ENCODE measurements around the gene NXN. TPM values are rescaled to one million over a fixed set of nuclear protein-coding genes. Genes with fewer than 3 reads are reported as not detected.
"Not testable (repeated sequence)": the region's sequence is repeated elsewhere in the genome, so short reads cannot be mapped to it uniquely, and the experiment has no call there.

NXN gene
- polyA plus RNA-seq, 1 experiment, result 118 TPM

- no peak for TF ChIP-seq CTCF (IDR thresholded peaks at IDR 0.05; ENCODE audit: low read depth, low read length)
- DNase-seq (ENCODE audit: low read depth, low spot score), result no peak
- H3K27me3 ChIP-seq (ENCODE audit: control insufficient read depth, insufficient read depth, low read length), result no peaks in the 10 kb centered on the region
- H3K9me3 ChIP-seq (ENCODE audit: control insufficient read depth, insufficient read depth, low read length), result no peaks in the 10 kb centered on the region; the same call in 1 of the 2 replicates
- no peak overlapping the region for H3K4me3 ChIP-seq (ENCODE audit: low read depth, low read length)
- ChIA-PET CTCF (interaction anchor here (0.7 kb wide), 1 partner anchor 221 kb away, joined by 3 read pairs; no protein-coding TSS in a partner anchor), POLR2A (no interaction called here)
- no peak overlapping the region for H3K27ac ChIP-seq (ENCODE audit: low read depth, low read length)
Measured at GRCh38 chr17:760371-760770, 219.2 kb downstream of the NXN start.

GRCh38 chr17:759964-760363 lies 219.6 kb downstream of the NXN start:
- no peak overlapping the region for H3K4me3 ChIP-seq (ENCODE audit: low read depth, low read length)
- no peak overlapping the region for H3K27ac ChIP-seq (ENCODE audit: low read depth, low read length)
- no peaks in the 10 kb centered on the region; the same call in 1 of the 2 replicates for H3K9me3 ChIP-seq (ENCODE audit: control insufficient read depth, insufficient read depth, low read length)
- no peak for DNase-seq (ENCODE audit: low read depth, low spot score)
- ChIA-PET CTCF (interaction anchor here (0.7 kb wide), 1 partner anchor 221 kb away, joined by 3 read pairs; no protein-coding TSS in a partner anchor), POLR2A (no interaction called here)
- TF ChIP-seq CTCF (IDR thresholded peaks at IDR 0.05; ENCODE audit: low read depth, low read length), result no peak
- no peaks in the 10 kb centered on the region for H3K27me3 ChIP-seq (ENCODE audit: control insufficient read depth, insufficient read depth, low read length)

- POLR2A ChIA-PET; CTCF ChIA-PET; H3K27me3 ChIP-seq (ENCODE audit: control insufficient read depth, insufficient read depth, low read length); H3K4me3 ChIP-seq (ENCODE audit: low read depth, low read length); DNase-seq (ENCODE audit: low read depth, low spot score); H3K27ac ChIP-seq (ENCODE audit: low read depth, low read length); H3K9me3 ChIP-seq (ENCODE audit: control insufficient read depth, insufficient read depth, low read length): not testable (repeated sequence)
Measured at GRCh38 chr17:756010-756567, 223.5 kb downstream of the NXN start.

DNA sequence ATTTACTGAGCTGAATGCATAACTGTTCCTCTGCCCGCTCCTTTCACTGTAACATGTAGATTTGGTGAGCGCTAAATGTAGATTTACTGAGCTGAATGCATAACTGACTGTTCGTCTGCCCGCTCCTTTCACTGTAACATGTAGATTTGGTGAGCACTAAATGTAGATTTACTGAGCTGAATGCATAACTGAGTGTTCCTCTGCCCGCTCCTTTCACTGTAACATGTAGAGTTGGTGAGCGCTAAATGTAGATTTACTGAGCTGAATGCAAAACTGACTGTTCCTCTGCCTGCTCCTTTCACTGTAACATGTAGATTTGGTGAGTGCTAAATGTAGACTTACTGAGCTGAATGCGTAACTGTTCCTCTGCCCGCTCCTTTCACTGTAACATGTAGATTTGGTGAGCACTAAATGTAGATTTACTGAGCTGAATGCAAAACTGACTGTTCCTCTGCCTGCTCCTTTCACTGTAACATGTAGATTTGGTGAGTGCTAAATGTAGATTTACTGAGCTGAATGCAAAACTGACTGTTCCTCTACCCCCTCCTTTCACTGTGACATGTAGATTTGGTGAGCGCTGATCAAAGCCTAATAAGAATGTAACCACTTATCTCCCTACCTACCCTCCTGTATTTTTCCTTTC lies 224.1 kb downstream of the NXN start:
- CTCF ChIA-PET, result interaction anchor here (1.0 to 1.6 kb wide), 2 partner anchors 226 to 301 kb away, joined by 3 to 6 read pairs; no protein-coding TSS in a partner anchor
- POLR2A ChIA-PET; H3K4me3 ChIP-seq (ENCODE audit: low read depth, low read length): not testable (repeated sequence)

GRCh38 chr17:753418-753817 lies 226.2 kb downstream of the NXN start:
- no peak overlapping the region for H3K27ac ChIP-seq (ENCODE audit: low read depth, low read length)
- CTCF ChIA-PET, result interaction anchor here (1.1 to 1.4 kb wide), 3 partner anchors 10 to 275 kb away, joined by 5 to 6 read pairs (median 5); partner anchors contain the start of genes GLOD4 and MRM3
- TF ChIP-seq CTCF (IDR thresholded peaks at IDR 0.05; ENCODE audit: low read depth, low read length), result no peak
- H3K27me3 ChIP-seq (ENCODE audit: control insufficient read depth, insufficient read depth, low read length), result no peaks in the 10 kb centered on the region
- H3K9me3 ChIP-seq (ENCODE audit: control insufficient read depth, insufficient read depth, low read length), result peaks cover 5% of the 10 kb centered on the region
- H3K4me3 ChIP-seq (ENCODE audit: low read depth, low read length), result no peak overlapping the region
- POLR2A ChIA-PET, result interaction anchor here (1.1 kb wide), 1 partner anchor 227 kb away, joined by 4 read pairs; no protein-coding TSS in a partner anchor
- no peak for DNase-seq (ENCODE audit: low read depth, low spot score)

More for the DNA sequence above, 224.1 kb downstream of the NXN start:
- not testable (repeated sequence) for H3K9me3 ChIP-seq (ENCODE audit: control insufficient read depth, insufficient read depth, low read length); H3K27me3 ChIP-seq (ENCODE audit: control insufficient read depth, insufficient read depth, low read length); DNase-seq (ENCODE audit: low read depth, low spot score); H3K27ac ChIP-seq (ENCODE audit: low read depth, low read length)
